Right lobe of liver (tissue), 4 donors: Measurements from ENCODE around the gene GALNT17.

Experiments used
- POLR2A ChIP-seq: fragments of 450-650 bp; IDR thresholded peaks from one replicate; pipeline ENCODE4 v1.6.1; 2017; ENCODE audit warnings: antibody characterized with exemption, mild to moderate bottlenecking
- TF ChIP-seq, protein P1 (sequence below), 4 donors: fragments of 200-600 bp in 3 of 4; fragments of 450-650 bp in 1 of 4; IDR thresholded peaks; one replicate each; pipeline versions ENCODE4 v1.5.1 to v1.8.0; 2016 to 2022; ENCODE audit warnings: antibody characterized with exemption in 4 of 4, mild to moderate bottlenecking in 2 of 4
- donor health status: DM: no; HTN: no; CAD: no.
- donor health status: DM: no; HTN: no; CAD: no.
- donor health status: DM: no; HTN: yes; CAD: no.

DNA sequence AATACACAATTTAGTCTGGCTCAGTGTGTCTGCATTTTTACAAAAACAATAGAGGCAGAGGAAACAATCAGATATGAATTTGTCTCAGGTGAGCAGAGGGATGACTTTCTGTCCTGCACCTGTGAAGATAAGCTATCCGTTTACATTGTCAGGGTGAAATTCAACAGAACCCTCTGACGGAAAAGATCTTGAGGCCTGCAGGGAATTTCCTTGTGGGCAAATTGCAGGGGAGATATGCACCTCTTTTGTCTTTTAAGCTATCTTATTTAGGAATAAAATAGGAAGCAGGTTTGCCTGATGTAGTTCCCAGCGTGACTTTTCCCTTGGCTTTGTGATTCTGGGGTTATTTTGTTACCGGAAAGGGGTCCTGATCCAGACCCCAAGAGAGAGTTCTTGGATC, 325.1 kb downstream of the GALNT17 start:
- TF ChIP-seq POLR2A = no peak
- TF ChIP-seq, protein P1, sequence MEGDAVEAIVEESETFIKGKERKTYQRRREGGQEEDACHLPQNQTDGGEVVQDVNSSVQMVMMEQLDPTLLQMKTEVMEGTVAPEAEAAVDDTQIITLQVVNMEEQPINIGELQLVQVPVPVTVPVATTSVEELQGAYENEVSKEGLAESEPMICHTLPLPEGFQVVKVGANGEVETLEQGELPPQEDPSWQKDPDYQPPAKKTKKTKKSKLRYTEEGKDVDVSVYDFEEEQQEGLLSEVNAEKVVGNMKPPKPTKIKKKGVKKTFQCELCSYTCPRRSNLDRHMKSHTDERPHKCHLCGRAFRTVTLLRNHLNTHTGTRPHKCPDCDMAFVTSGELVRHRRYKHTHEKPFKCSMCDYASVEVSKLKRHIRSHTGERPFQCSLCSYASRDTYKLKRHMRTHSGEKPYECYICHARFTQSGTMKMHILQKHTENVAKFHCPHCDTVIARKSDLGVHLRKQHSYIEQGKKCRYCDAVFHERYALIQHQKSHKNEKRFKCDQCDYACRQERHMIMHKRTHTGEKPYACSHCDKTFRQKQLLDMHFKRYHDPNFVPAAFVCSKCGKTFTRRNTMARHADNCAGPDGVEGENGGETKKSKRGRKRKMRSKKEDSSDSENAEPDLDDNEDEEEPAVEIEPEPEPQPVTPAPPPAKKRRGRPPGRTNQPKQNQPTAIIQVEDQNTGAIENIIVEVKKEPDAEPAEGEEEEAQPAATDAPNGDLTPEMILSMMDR (IDR thresholded peaks at IDR 0.05) = no peak
